Nucleus accumbens (tissue), 56 donors: Measurements from ENCODE around the gene ZNF644.

Experiments
- DNase-seq, 56 donors: peaks; one replicate each; lab custom pipeline; 2025; lab: John Stamatoyannopoulos, UW

Gene ZNF644

DNA sequence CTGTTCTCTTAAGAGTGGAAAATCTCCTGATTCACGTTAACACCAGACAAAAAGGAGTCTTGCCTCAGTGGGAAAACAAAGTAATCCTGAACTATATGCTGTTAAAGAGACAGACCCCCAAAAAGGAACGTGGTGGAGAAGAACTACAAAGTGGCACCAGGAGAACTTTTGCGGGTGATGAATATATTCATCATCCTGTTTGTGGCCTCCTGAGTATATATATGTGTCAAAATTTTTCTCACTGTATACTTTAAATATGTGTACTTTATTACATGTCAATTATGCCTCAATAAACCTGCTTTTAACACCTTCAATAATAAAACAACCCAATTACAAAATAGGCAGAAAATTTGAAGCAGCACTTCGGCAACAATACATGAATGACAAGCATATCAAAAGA, 31.1 kb downstream of the ZNF644 start:
- no peak for DNase-seq

GRCh38 chr1:90989990-90990389, 31.8 kb downstream of the ZNF644 start:
- DNase-seq = no peak

DNA sequence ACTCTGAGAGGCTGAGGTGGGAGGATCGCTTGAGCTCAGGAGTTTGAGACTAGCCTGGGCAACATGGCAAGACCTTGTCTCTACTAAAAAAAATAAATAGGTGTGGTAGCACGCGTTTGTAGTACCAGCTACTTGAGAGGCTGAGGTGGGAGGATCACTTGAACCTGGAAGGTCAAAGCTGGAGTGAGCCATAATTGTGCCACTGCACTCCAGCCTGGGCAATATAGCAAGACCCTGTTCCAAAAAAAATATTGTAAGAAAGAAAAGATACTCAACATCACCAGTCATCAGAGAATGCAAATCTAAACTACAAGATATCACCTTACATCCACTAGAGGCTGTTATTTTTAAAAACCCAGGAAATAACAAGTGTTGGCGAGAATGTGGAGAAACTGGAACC, 32.5 kb downstream of the ZNF644 start:
- no peak for DNase-seq

DNA sequence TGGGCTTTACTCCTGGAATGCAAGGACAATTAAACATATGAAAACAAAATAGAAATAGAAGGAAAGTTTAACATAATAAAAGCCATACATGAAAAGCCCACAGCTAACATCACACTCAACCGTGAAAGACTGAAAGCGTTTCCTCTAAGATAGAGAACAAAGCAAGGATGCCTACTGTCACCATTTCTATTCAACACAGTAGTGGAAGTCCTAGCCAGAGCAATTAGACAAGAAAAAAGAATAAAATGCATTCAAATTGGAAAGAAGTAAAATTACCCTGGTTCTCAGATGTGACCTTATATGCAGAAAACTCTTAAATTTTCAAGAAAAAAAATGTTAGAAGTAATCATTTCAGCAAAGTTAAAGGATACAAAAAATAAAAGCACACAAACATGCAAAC, 34.0 kb downstream of the ZNF644 start:
- DNase-seq = no peak

- DNase-seq = no peak
Measured at GRCh38 chr1:90986953-90987352, 34.9 kb downstream of the ZNF644 start.

- no peak for DNase-seq
Measured at GRCh38 chr1:90977522-90977921, 44.3 kb downstream of the ZNF644 start.

- no peak for DNase-seq
Measured at GRCh38 chr1:90973897-90974798, 47.7 kb downstream of the ZNF644 start.

DNA sequence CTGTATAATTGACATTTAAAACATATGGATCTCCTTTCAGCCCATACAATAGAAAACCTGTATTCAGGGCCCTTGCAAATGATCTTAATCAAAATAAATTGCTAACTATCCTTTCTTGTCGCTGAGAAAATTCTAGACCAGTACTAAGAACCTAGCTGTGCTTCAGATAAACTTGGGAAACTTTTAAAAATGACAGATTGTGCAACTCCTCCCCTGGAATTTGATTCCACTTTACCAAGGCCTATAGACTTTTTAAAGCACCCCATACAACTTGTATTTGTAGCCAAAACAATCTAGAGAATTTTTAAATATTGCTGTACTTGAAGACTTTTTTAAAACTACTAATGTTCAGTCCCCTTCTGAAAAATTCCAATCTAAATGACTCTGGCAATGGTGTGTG, 51.6 kb downstream of the ZNF644 start:
- no peak for DNase-seq

DNA sequence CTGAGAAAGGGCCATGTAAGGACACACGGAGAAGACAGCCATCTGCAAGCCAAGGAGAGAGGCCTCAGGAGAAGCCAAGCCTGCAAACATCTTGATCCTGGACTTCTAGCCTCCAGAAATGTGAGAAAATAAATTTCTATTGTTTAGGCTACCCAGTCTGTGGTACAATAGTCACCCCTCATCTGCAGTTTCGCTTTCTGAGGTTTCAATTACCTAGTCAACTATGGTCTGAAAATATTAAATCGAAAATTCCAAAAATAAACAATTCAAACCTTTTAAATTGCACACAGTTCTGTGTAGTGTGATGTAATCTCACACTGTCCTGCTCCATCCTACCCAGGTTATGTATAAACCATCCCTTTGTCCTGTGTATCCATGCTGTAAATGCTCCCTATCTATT, 52.6 kb downstream of the ZNF644 start:
- DNase-seq = no peak

DNA sequence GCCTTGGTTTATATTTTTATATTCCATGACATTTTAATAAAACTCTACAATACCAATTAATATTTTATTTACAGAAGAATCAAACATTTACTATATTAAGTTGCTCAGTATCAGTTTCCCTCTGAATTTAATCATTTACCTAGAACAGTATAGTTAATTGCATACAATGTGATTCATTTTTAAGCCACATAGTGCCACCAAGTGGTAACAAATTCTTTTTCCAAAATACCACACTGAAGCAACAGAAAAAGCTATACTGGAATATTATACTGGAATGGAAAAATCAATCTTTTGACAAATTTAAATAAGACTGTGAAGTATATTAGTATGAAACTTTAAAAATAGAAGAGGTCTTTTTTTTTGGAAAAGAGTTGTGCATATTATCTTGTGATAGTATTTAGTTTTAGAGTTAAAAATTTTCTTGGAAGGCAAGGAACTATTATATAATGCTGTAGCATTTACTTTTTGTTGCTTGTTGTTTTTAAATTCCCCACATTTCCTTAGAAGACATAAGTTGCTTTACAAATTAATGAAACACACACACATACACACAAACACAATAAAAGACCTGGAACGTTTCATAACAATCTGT, 57.3 kb downstream of the ZNF644 start:
- DNase-seq = no peak

DNA sequence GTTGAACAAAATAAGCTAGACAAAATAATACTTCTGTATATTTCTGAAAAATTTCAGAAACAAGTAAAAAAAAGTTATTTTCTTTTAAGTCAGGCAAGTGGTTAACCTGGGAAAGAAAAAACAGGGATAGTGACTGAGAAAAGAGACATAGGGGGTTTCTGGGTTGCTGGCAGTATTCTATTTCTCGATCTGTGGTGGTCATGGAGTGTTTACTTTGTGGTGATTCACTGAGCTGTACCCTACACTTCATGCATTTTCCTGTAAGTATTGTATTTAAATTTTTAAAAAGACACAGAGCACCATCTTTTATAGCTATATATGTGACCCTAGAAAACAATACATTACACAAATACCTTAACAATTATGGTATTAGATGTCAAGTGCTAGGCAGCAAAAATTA, 58.2 kb downstream of the ZNF644 start:
- no peak for DNase-seq

DNA sequence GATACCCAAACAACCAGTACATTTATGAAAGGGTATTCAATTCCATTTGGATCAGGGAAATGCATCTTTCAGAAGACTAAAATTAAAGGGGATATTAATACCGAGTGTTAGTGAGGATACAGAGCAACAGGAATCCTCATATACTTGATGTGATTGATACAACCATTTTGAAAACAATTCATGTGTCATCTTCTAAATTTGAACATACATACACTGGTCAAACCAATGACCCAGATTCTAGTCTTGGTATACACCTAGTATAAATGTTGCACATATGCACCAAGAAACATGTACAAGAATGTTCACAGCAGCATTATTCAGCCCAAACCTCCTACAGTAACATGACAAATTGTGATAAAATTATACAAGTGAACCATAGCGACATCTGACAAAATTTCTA, 58.6 kb downstream of the ZNF644 start:
- no peak for DNase-seq

DNA sequence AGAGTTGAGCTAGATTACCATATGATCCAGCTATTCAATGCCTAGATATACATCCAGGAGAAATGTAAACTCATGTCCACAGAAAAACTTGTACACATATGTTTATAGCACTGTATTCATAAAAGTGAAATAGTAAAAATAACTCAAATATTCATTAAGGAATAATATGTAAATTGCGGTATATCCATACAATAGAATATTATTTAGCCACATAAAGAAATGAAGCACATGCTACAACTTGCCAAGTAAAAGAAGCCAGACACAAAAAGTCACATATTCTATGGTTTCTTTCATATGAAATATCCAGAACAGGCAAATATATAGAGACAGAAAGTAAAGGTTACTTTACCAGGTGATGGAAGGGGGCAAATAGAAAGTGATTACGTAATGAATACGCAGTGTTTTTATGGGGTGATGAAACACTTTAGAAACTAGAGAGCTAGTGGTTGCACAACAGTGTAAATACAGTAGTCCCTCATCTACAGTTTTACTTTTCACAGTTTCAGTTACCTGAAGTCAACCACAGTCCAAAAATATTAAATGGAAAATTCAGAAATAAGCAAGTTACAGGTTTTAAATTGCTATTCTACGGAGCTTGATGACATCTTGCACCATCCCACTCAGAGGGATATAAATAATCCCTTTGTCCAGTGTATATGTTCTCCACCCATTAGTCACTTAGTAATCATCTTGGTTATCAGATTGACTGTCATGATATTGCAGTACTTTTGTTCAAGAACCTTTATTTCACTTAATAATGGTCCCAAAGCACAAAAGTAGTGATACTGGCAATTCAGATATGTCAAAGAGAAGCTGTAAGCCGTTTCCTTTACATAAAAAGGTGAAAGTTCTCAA, 62.3 kb downstream of the ZNF644 start:
- no peak for DNase-seq

GRCh38 chr1:90957497-90957896, 64.3 kb downstream of the ZNF644 start:
- no peak for DNase-seq

DNA sequence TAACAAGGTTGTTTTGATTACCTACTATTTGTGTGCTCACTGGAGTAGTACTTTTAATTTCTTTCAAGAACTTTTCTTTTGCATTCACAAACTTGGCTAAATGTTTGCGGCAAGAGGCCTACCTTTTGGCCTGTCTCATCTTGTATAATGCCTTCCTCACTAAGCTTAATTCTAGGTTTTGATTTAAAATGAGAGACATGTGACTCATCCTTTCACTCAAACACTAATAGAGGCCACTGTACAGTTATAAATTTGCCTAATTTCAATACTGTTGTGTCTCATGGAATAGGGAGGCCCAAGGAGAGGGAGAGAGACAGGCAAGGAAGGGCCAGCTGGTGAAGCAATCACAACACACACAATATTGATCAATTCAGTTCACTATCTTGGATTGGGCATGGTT, 66.1 kb downstream of the ZNF644 start:
- DNase-seq = no peak

DNA sequence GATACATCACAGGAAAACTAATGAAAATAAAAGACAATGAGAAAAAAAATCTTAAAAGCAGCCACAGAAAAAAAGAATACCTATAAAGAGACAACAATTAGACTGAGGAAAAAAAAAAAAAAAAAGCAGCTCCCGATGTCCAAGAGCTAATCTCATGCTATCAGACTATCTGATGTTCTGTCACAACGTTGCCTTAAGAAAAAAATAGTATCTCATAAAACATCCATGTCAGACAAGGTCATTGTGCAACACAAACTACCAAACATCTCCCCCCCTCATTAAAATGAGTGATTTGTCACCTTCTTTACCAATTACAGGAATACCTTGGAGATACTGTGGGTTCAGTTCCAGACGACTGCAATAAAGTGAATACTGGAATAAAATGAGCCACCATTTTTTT, 68.9 kb downstream of the ZNF644 start:
- DNase-seq = no peak

GRCh38 chr1:90951009-90951408, 70.8 kb downstream of the ZNF644 start:
- DNase-seq = no peak

- DNase-seq = no peak
Measured at GRCh38 chr1:90948301-90948700, 73.5 kb downstream of the ZNF644 start.

- DNase-seq = no peak
Measured at GRCh38 chr1:90946630-90947029, 75.2 kb downstream of the ZNF644 start.

DNA sequence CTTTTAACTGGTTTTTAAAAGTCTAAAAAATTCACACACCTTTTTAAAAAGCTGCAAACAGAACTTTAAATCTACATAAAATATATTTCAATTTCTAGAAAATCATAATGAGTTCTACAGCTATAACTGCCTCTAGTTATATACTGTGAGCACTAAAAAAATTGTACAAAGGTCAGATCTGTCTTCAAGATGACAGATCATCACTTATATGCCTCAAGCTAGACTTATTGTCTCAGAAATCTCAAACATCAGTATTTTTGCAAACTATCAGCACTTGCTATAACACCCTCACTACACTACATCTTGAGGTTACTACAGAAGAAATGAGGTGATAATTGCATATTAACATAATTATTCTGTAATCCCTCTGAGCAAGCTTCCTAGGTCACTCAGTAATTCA, 76.5 kb downstream of the ZNF644 start:
- no peak for DNase-seq

- no peak for DNase-seq
Measured at GRCh38 chr1:90943966-90944365, 77.9 kb downstream of the ZNF644 start.
